Stimulated activated CD4-positive, alpha-beta T cell treated with anti-CD3 and anti-CD28 coated beads, TNF-alpha, amount 100 ng/mL, for 4 hours (primary cell): Measurements from ENCODE around the gene SGCE.
"Not testable (repeated sequence)": the region's sequence is repeated elsewhere in the genome, so short reads cannot be mapped to it uniquely, and the experiment has no call there.

ENCODE experiments used
- DNase-seq, 3 experiments: peaks; one replicate each; pipeline ENCODE4 v3.0.0-alpha.2; 2020; ENCODE audit warnings: low read depth in 3 of 3

The SGCE gene

GRCh38 chr7:94655848-94656657, at the start of gene SGCE:
Gene SGCE, minus strand, starts transcription at chr7:94656133. Its CDS starts 35 bp downstream, at chr7:94656098.
- no peak for DNase-seq

GRCh38 chr7:94705155-94706021, 49.5 kb upstream of the SGCE start:
- DNase-seq = not testable (repeated sequence)

- no peak for DNase-seq
Observed at GRCh38 chr7:94701555-94701973, 45.6 kb upstream of the SGCE start.

- DNase-seq = no peak
Observed at GRCh38 chr7:94700926-94701554, 45.1 kb upstream of the SGCE start.

- DNase-seq = no peak
Observed at GRCh38 chr7:94698275-94698674, 42.3 kb upstream of the SGCE start.

GRCh38 chr7:94697035-94697974, 41.4 kb upstream of the SGCE start:
- no peak for DNase-seq

- DNase-seq = no peak
Observed at GRCh38 chr7:94687810-94688209, 31.9 kb upstream of the SGCE start.

- DNase-seq = no peak
Observed at GRCh38 chr7:94687076-94687475, 31.1 kb upstream of the SGCE start.

- DNase-seq = no peak
Observed at GRCh38 chr7:94683066-94683465, 27.1 kb upstream of the SGCE start.

- no peak for DNase-seq
Observed at GRCh38 chr7:94679358-94679757, 23.4 kb upstream of the SGCE start.

GRCh38 chr7:94676431-94676830, 20.5 kb upstream of the SGCE start:
- no peak for DNase-seq

- no peak for DNase-seq
Observed at GRCh38 chr7:94675356-94675755, 19.4 kb upstream of the SGCE start.

- no peak for DNase-seq
Observed at GRCh38 chr7:94671444-94672235, 15.7 kb upstream of the SGCE start.

- no peak for DNase-seq
Observed at GRCh38 chr7:94669773-94670495, 14.0 kb upstream of the SGCE start.

GRCh38 chr7:94666879-94667587, 11.1 kb upstream of the SGCE start:
- DNase-seq = no peak

GRCh38 chr7:94665426-94665825, 9.5 kb upstream of the SGCE start:
- DNase-seq = no peak

- no peak for DNase-seq
Observed at GRCh38 chr7:94664023-94664422, 8.1 kb upstream of the SGCE start.

GRCh38 chr7:94662548-94662947, 6.6 kb upstream of the SGCE start:
- no peak for DNase-seq

GRCh38 chr7:94660006-94660405, 4.1 kb upstream of the SGCE start:
- no peak for DNase-seq
